GM12891 (cell line): Measurements from ENCODE around the gene GKAP1.

Experiments used
- PAX5 ChIP-seq: IDR thresholded peaks from 2 replicates; pipeline ENCODE4 v1.6.1; 2011; ENCODE audit warnings: low read length, moderate library complexity, mild to moderate bottlenecking; ENCODE audit not compliant: insufficient read depth, severe bottlenecking
- POLR2A ChIP-seq: IDR thresholded peaks from 2 replicates; pipeline ENCODE4 v1.6.1; 2011; ENCODE audit warnings: low read depth, low read length, control low read depth
- POLR2AphosphoS5 ChIP-seq: IDR thresholded peaks from 2 replicates; pipeline ENCODE4 v1.6.1; 2011; ENCODE audit warnings: low read depth, low read length, control low read depth
- POU2F2 ChIP-seq: IDR thresholded peaks from 2 replicates; pipeline ENCODE4 v1.6.1; 2011; ENCODE audit warnings: low read depth, mild to moderate bottlenecking, control low read depth, low read length, moderate library complexity
- SPI1 ChIP-seq: IDR thresholded peaks from 2 replicates; pipeline ENCODE4 v1.6.1; 2011; ENCODE audit warnings: low read depth, low read length, control low read depth
- TAF1 ChIP-seq: IDR thresholded peaks from 2 replicates; pipeline ENCODE4 v1.6.1; 2011; ENCODE audit warnings: low read depth, low read length, control low read depth

DNA sequence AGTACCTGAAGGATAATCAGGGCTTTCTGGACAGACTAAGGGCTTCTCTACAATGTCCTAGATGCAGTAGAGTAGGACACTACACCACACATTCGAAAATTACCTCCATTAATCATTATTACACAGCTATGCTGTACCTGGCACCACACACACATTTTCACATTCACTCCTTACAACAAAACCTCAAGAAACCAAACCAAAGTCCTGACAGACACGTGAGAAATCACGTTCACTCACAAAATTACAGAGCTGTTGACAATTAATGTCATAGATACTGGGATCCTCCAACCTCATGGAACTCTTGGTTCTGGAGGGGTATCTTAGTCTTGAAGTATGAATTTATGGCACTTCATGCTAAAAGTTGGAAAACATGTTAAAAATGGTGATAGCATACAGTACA, 126.1 kb downstream of the GKAP1 start:
- TF ChIP-seq POLR2A (no peak), TAF1 (no peak), POLR2AphosphoS5 (no peak), SPI1 (no peak), PAX5 (no peak), POU2F2 (no peak)
